Stimulated activated CD4-positive, alpha-beta T cell treated with anti-CD3 and anti-CD28 coated beads, Interleukin-1b, Interleukin-23, amount 100 ng/mL, for 48 hours (primary cell): ENCODE data around the gene MN1.
A peak's percentile ranks its signal among the peaks of the same experiment; 100 is the strongest.

Experiments used
- DNase-seq: peaks from one replicate; pipeline ENCODE4 v3.0.0-alpha.2; 2020

MN1 gene

DNA sequence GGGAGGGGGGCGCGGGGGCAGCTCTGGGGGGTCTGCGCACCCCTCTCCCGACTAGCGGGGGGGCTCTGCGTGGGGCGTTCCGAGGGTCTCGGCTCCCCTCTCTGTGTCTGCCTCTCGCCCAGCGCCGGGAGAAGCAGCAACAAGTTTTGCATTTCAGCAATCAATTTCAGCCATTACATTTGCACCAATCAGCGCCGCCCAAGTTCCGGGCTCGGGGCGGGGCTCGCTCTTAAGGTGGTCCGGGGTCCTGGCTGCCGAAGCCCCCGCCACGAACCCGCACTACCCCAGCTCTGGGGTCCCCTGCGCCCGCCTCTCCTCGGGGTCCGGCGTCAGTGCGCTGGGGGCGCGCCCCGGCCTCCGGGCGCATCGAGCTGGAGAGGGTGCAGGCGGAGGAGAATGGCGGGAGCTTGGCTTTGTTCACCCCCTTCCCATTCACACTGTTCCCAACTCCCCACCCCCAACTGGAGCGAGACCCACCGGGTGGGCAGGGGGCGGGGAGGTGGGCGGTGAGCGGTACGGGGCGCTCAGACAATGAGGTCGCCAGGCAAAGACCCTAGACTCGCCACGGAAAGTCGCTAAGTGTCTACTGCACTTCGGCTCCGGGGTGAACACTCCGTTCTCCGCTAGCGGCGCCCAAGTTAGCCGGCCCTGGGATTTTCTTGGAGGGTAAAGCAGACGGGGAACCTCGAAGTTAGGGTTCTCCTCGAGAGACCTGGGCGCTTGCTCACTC, at the start of gene MN1:
MN1 (minus strand) TSS at position 141 of the 730 bp plus-strand sequence. CDS start 1,213 bp downstream, outside the sequence.
- DNase-seq = peak; percentile 16

DNA sequence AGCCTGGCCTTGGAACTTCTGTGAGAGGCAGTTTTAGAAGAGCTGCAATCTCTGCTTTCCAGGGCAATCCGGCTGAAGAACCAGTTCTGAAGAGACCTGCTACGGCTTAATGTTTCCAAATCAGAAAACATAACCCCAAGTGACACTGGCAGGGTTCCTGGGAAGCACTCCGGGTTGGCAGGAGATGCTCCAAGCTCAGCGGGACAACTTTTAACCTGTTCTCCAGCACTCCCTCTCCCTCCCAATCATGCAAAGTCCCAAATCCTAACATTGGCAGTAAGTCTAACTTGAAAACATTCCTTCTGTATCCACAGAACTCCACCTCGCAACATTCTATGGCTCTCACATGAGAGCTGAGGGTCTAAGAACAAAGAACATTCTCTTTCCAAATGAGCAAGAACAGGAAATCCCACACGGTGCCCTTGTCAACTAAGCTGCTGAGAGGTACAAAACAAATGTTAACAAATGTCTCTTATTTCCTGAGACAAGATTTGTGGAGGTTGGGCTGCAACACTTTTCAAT, 48.5 kb upstream of the MN1 start:
- DNase-seq = no peak

- no peak for DNase-seq
These were observed 46.4 kb upstream of the MN1 start for GRCh38 chr22:27848005-27848404.

DNA sequence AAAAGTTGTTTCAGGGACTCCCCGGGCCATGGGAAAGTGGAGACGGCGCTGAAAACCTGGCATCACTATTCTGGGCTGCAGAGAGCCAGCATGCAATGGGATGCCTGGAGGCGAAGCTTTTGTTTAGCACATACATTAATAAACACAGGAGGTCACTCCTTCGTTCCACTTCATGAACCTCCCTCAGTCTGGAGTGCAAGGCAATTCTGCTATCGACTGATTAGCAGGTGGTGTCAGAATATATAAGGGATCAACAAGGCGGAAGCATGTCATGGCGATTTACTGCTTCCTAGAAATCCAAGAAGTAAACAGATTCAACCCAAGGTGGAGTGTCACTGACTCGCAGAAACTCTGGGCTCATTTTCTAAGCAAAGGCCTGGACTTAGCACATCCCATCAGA, 45.4 kb upstream of the MN1 start:
- DNase-seq = no peak

DNA sequence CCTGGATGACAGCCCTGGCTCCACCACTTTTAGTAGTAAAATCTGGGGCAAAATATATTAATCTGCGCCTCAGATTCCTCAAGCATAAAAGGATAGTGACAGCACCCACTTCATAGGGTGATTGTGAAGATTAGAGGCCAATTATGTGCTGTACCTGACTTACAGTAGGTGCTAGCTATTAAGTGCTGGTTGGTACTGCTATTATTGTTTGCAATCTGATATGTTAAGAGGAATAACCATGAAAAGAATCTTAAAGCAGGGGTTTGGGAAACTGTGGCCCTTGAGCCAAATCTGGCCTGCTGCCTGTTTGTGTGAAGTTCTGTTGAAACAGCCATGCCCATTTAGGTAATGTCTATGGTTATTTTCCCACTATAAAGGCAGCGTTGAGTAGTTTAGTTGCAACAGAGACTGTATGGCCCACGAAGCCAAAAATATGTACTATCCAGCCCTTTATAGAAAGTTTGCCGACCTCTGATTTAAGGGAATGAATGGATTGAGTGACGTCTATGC, 44.7 kb upstream of the MN1 start:
- DNase-seq = no peak

DNA sequence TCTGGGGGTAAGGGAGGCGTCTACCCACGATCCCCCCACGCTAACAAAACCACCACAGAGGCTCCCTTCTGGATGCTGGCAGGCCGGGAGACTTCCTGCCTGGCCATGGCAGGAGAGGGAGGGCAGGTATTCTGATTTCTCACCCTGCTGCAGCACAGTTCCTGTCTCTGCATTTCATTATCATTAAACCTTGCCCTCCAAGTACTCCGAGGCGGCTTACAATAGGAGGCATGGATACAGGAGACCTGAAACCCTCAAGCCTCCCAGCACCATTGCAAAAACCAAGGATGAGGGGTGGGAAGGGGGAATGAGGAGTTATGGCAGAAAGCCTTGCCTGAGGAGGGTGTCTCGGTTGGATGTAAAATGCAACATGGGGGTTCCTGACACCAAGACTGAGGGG, 44.1 kb upstream of the MN1 start:
- no peak for DNase-seq

GRCh38 chr22:27844656-27845591, 43.4 kb upstream of the MN1 start:
- no peak for DNase-seq

DNA sequence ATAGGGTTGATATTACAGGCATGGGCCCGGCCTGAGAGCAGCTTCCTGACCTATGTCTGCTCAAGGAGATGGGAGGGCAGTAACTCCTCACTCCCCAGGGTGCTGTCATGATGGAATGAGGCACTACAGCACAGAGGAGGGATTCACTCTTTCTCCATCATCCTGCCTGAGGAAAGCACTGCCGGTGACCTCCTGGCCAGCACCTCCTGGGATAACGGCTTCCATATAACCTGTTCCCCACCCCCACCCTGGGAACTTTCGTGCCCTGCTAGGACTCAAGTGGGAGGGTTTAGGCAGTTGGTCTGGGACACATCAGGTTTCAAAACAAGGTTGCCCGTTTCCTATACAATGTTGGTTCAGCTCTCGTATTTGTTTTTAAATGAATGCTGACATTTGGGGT, 42.7 kb upstream of the MN1 start:
- DNase-seq = no peak

GRCh38 chr22:27843441-27843840, 41.9 kb upstream of the MN1 start:
- DNase-seq = no peak

DNA sequence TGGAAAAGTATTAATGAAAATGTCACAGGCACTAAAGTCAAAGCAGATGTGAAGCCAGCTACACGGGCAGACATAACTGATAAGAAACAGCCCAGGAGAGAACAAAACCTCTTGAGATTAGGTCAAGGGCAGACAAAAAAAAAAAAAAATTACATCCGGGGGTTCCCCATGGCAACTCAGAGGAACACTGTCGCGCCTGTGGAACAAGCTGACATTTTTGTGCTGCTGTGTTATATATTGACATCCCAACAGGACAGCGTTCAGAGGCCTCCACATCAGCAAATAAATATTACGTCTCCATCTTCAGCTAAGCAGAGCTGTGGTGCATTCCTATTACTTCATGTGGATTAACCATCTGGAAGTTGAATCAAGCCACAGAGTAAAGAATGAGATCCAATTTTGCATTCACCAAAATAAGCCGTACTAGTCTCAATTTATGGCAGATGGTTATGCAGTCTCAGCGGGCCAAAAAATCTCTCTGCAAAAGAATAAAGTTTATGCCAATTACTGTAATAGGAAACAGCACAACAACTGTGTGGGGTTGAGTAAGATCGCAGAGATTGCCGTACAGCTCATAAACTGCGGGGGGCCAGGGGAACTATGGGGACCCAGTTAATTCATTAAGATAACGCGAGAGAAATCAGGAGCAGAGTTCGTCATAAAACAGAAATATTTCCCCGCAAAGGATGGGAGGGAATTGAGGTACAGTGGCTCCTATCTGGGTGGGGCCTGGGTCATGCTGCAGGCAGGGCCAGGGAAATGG, 41.3 kb upstream of the MN1 start:
- no peak for DNase-seq

DNA sequence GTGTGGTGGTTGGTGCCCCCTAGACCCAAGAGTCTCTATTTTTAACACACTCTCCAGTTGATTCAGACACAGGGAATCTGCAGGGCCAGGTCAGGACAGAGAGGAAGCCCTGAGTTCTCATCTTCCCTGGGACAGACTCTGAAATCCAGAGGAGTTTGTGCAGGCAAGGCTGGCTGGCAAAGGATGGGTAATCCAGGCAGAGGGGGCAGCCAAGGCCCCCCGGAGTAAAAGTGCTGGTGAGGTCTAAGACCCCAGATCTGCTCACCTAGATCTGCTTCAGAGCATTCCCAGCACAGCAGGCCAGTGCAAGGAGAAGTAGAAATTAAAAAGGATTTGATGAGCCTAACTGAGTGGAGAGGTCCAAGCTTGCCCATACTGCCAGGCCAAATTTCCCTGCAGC, 40.6 kb upstream of the MN1 start:
- no peak for DNase-seq

- DNase-seq = no peak
These were observed 38.9 kb upstream of the MN1 start for GRCh38 chr22:27840436-27840835.

GRCh38 chr22:27839057-27839660, 37.6 kb upstream of the MN1 start:
- no peak for DNase-seq

DNA sequence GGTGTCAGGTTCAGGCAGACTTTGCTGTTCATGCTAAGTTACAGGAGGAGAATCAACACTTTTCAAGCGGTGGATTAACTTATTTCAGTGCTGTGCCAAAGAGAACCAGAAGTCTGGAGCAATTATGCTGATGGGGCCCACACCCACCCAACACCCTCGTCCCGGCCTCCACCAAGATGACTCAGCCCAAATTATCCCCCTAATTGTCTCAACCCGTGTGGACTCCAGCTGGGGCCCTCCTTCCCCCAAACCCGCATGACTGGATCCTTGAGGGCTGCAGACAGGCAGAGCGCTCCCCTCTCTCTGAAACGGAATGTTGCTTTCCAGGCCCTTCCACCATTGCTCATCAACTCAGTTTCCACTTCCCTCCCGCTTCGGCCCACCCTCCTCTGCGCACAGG, 34.6 kb upstream of the MN1 start:
- DNase-seq = no peak

GRCh38 chr22:27835446-27835845, 33.9 kb upstream of the MN1 start:
- DNase-seq = no peak

- no peak for DNase-seq
These were observed 33.0 kb upstream of the MN1 start for GRCh38 chr22:27834364-27835185.

GRCh38 chr22:27833803-27834202, 32.2 kb upstream of the MN1 start:
- DNase-seq = no peak

DNA sequence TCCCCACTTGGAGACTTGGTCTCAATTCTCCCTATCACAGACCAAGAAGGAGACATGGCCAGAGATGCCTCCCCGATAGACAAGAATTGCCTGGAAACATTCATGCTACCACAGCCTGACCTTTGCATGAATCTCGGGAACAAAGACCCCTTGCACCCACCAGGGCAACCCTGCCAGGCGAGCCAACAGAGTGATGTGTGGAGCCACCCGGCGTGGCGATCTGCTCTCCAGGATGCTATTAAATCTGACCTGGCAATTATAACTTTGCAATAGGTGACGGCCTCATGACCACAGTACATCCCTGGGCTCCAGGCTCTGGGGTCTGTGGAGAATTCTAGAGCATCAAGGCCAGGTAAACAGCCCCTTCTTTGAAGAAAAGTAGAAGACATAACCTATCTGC, 31.1 kb upstream of the MN1 start:
- DNase-seq = no peak

- no peak for DNase-seq
These were observed 28.1 kb upstream of the MN1 start for GRCh38 chr22:27829620-27830019.

DNA sequence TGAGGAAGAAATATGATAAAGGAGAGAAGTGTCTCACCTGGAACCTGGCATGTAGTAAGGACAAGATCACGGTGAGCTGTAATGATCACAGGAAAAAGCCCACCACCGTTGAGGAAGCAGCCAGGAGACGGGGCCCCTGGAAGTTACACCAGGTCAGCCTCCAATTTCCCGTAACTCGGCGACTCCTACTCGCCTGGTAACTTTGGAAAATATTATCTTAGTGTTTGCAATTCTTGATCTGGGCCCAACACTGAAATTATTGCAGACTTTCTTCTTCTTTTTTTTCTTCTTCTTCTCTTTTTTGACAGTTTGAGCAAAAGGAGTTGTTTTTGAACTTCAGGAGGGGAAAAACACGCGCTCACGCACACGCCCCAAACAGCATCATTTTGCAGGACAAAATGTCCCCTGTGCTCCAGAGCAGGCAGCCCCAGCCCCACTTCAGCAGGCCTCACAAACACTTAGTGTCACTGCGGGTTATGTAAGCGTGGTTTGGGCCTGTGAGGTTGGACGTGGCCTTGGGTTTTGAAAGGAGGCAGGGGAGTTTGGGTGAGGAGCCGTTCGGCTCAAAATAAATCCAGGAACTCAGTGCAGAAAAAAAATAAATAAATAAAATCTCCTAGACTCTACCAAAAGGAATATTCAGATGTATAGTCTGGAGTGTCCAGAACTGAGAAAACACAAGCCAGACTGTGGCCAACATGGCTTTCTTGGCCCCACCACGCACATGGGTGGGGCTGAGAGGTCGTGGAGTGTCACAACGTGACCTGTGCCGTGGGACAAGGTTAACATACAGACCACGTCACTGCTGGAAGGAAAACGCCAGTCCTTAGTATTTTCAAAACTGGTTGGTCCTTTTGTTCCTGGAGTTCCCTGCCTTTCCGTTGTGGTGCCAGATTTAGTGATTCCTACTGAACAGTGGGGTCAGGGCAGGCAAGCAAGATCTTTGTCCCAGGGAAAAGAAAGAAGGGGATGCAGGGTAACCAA, 26.3 kb upstream of the MN1 start:
- DNase-seq = no peak
